ENCODE results near the gene FRAT2.
"Not testable (repeated sequence)": the region's sequence is repeated elsewhere in the genome, so short reads cannot be mapped to it uniquely, and the experiment has no call there.

Gene FRAT2

DNA sequence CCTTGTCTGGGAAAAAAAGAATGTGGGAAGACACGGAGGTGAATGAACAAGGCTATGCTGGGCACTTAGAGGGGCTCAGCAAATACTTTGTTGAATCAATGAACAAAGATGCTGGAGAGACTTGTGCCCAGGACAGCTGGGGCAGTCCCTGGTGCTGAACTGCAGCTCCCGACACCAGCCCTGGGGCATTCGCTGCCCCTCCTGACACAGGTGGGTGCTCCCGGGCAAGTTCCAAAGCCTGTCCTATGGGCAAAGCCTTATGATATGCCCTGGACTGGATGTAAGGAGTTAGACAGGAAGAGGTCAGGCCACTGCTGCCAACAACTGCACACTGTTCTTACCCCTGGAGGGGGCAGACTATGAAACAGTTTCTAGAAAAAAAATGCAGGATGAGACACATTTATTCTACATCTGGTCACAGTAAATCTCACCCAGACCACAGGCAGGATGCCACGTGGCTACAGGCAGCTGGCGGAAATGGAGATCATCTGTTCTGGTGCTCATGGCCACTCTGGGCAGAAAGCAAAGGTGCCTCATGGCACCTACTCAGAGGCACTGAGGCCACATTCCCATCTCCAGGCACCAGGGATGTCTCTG is 21.9 kb upstream of the FRAT2 start:
- no peak for DNase-seq

DNA sequence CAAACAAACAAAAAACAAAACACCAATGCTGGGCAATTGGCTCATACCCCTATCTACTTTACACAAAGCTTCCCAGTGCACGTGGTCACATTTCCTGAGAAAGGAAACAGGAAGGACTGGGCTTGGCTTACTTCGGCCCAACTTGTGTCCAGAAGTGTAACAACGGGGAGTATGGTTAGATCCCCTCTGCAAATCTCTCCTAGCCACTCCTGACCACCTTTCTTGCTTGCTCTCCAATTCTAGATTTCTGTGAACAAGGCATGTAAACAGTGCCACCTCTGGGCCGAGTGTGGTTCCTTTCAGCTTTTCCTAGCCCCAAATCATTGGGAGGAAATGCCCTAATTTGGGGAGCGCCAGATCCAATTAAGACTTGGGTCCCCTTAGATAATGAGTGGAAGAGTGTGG is 21.0 kb upstream of the FRAT2 start:
- DNase-seq: peak; percentile 71

DNA sequence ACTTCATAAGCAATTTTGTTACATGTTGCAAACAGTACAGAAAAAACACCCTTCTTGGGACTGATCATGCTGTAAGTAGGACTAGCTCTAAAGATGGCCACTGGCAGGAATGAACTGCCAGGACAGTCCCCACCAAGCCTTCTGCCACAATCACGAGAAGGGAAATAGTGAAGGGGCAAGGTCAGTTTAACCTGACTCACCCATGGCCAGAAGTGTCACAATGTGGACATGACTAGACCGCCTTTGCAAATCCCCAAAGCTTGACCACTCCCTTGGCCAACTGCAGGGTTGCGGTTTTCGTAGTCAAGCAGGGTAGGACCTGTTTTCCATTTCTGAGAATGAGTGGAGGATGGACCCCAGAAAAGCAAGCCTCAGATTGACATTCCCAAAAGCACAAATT is 19.4 kb upstream of the FRAT2 start:
- DNase-seq: peak; percentile 98

DNA sequence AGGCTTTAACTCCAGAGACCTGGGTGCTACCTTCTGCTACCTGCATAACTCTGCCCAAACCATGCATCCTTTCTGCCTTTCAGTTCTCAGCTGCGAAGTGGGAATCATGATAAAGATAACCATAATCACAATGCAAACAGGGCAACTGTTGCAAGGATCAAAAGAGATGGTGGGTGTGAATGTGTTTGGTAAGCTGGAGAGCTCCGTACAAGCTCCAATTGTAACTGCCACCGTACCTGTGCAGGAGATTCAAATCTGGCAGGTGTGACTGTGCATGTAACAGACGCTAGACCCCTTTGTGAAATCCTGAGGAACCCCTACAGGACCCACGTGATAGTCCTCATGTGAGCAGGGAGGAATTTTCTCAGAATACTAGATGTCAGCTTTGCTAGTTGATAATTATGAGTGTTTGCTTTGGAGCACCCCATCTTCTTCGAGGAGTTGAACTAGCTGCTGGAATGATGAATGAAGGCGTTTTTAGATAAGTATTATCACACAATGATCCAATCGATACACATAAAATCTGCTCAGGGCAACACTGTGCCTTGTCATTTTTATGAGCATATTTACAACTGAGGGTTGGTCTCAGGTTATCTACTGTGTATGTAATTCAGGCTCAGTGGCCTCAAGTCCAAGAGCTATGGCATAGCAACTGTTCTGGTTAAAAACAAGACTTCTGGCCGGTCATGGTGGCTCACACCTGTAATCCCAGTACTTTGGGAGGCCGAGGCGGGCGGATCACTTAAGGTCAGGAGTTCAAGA is 15.4 kb upstream of the FRAT2 start:
- no peak for DNase-seq

DNA sequence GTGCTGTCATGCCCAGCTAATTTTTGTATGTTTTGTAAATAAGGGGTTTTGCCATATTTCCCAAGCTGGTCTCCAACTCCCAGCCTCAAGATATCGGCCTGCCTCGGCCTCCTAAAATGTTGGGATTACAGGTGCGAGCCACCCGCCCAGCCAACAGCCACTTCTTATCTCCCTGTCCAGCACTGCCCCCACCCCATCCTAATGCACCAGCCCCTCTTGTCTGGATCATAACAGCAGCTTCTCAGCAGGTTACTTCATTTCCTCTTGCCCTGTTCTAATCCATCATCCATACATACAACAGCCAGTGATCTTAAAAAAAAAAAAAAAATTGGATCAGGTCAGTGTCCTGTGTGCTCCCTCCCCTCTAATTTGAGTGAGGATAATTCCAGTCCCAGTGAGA is 12.8 kb upstream of the FRAT2 start:
- DNase-seq: no peak

DNA sequence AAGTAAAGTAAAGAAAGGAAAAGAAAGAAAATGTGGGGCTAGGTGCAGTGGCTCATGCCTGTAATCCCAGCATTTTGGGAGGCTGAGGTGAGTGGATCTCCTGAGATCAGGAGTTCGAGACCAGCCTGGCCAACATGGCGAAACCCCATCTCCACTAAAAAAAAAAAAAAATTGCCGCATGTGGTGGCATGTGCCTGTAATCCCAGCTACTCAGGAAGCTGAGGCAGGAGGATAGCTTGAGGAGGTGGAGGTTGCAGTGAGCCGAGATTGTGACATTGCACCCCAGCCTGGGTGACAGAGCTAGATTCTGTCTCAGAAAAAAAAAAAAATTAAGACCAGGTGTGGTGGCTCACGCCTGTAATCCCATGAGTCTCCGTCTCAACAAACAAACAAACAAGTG is 9.1 kb upstream of the FRAT2 start:
- not testable (repeated sequence) for DNase-seq

DNA sequence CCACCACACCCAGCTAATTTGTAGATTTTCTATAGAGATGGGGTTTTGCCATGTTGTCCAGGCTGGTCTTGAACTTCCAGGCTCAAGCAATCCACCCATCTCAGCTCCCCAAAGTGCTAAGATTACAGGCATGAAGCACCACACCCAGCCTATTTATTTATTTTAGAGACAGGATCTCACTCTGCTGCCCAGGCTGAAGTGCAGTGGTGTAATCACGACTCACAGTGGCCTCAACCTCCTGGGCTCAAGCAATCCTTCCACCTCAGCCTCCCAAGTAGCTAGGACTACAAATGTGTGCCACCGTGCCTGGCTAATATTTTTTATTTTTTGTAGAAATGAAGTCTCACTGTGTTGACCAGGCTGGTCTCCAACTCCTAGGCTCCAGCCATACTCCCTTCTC is 6.9 kb upstream of the FRAT2 start:
- DNase-seq: no peak

DNA sequence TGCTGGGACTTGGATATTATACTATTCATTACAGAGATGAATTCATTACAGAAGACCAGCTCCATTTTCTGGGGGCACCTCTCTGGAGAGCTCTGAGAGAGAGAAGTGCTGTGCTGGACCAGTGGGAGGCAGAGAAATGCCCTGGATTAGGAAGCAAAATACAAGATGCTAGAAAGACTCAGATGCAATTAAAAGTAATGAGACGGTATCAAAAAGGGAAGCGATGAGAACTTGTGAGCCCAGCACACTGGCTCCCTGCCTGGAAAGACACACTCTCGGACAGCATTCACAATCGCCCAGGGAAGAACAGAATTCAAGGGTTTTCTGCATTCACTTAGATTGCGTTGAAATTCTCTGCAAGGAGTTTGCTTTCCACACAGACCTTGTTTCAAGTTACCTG is 3.5 kb upstream of the FRAT2 start:
- DNase-seq: no peak

DNA sequence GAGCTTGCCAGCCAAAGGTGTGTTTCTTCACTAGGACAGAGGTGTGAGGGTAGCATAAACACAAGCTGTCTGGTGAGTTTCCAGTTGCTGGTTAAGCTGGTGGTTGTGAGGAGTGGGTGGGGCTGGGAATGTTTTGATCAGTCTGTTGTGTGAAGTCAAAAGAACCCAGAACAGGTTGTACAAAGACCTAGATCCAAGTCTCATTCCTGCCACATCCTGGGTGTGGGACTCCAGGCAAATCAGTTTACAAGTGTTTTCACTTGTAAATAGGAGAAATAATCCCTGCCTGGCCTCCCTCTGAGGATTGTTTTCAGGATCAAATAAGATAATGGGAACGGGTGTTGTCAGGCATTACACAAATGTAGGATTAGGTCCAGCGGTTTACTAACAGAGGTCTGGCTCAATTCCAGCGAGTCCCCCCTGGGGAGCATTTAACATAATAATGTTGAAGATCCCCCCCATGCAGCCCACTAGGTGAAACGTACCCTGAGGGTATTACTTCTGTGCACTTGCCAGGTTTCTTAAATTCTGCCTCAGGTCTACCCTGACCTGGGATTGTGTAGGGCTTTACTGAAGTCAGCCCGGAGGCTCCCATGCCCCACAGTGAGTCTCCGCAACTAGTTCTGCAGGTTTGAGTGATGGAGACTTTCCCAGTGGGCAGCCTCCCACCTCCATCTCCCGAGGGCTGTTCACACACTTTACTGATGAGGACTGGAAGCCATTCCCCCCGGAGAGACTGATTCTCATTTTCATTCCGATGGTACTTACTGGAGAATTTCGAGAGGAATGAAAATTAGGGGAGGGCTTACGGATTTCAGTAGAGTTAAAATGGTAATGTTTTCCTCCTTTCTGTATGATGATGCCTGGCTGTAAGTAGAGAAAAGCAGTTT is 2.7 kb upstream of the FRAT2 start:
- DNase-seq: no peak

DNA sequence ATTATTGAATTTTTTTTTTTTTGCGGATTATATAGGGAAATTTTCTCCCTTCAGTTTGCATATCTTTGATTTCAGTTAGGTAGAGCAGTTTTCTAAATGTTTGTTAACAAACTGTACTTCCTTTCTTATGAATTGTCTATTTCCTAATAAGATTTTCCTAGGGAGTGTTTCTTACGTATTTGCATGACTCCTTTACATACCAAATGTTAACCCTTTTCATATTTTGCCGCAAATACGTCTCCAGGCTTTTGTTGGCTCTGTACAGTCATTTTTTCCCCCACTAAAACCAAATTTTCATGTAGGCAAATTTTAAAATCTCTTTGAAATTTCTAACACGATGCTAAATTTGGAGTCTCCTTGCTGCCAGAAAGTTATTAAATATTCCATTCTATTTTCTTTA is 1.9 kb upstream of the FRAT2 start:
- peak; percentile 36 for DNase-seq

DNA sequence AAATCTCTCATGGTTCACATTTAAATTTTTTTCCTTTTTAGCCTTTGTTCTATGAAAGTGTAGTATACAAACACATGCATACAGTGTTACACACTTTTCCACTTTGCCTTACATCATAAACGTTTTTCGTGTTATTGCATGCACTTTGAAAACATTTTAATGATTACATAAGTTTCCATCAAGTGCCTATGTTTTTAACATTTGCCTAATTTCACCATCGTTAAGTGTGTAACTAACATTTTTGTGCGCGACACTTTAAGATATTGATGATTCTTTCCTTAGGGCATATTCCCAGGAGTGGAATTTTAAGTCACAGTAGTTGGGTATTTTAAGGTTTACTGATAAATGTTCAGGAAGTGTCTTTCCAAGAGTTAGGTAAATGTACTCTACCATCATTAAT is 1.5 kb upstream of the FRAT2 start:
- DNase-seq: peak; percentile 36

DNA sequence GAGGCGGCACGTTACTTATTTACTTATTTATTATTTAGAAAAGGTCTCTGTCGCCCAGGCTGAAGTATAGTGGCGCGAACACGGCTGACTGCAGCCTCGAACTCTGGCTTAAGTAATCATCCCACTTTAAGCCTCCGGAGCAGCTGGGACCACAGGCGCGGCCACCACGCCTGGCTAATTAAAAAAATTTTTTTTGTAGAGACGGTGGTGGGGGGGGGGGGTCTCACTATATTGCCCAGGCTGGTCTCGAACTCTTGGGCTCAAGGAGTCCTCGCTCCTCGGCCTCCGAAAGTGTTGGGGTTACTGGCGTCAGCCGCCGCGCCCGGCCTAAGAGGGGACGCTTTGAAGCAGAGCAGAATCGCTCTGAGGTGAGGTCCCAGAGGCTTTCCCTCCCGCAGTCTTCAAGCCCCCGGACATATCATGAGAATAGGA is 675 bp upstream of the FRAT2 start:
- DNase-seq: no peak

DNA sequence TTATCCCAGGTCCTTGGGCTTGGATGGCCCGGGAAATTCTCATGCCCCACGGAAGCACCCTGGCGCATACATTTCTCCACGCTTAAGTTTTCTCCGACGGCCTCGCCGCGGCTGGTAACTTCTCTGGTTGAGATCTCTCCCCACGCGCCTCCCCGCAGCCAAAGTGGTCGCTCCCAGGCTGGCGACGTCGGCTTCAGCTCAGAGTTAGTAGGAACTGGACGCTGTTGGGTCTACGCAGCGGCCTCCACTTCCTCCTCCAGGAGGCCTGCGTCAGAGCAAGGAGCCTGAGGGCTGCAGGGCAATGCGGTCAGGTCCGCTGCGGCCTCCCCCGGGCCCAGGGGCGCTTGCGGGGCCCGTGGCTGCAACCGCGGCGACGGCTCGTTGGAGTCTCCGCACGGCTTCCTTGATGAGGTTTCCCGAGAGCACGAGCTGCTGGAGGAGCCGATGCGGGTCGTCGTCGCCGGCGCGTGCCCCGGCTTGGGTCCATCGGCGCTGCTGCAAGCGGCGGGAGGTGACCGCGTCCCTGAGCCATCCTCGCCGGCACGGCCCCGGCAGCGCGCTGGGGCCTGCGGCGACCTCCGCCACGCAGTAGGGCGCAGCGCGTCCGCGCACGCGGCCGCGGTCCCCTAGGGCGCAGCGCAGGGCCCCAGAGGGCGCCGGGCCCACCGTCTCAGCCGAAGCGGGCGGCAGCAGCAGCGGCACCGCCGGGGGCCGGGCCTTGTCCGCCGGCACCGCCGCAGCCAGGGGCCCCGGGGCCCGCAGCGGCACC is 744 bp downstream of the FRAT2 start:
- peak; percentile 89 for DNase-seq

DNA sequence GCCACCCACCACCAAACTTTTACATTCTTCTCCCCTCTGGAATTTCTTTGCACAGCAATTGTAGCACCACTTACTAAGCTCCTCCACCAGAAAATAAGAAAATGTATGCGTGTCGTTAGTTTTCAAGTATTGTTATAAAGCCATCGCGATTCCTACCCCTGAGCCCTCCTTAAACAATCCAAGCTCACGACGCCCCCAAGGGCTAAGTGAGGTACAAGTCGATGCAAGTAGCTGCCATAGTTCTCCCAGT is 1.3 kb downstream of the FRAT2 start:
- peak; percentile 22 for DNase-seq

DNA sequence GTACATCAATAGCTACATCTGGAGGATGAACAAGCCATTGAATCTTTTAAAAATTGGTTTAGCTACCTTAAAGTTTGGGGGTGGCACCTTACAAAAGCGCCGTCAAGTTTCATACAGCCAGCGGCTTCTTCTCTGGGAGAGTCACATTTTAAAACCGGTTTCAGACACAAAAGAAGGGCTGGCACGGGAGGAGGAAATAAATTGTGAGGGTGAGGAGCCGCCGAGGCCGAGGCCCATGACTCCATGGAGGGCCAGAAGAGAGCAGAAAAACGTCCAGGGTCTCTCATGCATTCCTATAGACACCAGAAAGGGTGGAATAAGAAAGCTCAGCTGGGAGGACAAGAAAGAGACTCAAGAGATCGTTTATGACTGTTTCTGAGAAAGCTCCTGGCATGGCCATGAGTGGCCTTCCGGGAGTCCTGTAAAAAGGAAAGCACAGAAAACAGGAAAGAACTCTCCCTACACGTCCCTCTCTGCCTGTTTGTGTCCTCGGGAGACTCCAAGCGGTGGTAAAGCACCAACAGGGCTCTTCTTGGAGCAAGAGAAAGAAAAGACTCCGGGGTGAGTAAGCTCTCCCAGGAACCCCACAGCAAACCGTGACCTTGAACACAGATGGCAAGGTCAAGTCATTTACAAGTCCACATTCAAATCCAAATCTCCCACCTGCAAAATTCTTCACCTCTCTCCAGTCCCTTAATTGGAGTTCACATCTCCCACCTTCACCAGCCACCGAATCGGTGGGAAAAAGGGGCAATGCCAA is 1.8 kb downstream of the FRAT2 start:
- DNase-seq: peak; percentile 75

DNA sequence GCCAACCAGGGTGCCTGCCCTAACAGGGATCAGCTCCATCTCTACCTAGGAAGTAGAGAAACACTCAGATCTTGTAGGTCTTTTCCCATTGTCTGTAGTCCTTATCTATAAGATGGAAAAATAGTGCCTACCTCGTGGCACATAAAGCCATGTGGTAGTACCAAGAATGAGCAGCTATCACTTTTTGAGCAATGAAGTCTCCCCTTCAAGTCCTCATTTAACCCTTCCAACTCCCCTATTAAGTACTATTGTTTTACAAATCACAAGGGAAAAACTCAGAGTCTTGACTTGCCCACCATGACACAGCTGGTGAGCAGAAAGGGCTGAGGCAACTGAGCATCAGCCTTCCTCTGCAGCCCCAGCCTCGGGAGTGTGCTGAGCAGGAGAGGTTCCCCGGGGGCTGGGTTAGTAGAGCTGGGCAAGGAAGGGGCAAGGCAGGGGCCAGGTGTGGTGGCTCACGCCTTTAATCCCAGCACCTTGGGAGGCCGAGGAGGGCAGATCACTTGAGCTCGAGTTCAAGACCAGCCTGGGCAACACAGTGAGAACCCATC is 3.3 kb downstream of the FRAT2 start:
- no peak for DNase-seq

DNA sequence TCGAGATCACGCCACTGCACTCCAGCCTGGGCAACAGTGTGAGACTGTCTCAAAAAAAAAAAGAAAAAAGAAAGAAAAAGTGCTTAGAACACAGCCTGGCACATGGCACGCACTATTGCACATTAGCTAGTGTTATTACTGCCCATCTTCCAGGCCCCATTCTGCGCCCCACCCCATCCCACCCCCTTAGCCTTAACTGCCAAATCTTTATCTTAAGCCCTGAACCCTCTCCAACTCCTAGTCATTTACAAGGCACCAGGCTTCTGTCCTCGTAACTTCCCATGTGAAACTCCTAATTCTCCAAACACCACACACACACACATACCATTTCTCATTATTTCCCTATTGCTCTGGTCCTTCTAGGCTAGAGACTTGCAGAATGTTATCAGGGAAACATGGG is 4.8 kb downstream of the FRAT2 start:
- DNase-seq: peak; percentile 49

DNA sequence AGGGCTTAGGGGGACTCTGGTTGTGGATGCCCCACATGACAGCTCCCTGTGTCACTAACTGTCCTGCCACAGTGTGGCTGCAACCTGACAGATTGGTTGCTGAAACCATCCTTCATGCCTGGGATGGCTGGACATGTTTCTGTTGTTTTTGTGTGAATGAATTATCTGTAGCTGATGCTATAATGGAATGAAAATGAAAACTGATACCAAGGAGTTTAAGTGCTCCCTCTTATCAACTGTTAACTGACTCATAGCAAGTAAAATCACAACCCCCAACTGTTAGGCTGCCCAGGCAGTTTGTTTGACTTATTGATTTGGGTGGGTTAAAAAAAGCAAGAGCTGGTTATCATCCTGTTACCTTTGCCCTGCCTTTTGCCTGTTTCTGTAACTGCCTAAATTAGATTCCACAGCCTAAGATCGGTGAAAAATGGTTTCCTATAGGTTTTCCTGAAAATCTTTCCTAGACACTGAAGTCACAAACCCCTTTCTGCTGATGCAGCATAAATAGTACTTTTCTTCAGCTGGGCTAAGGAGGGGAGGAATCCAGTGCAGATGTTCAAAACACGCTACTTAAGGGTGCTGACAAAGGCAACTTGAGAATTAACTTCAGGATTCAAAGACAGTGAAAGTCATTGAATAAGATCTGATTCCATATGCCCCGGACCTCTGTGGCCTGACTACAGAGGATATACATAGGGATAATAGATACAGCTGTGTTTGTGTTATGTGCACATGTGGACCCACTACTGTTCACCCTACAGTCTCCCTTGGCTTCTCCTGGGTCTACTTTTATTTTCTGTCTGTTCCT is 5.7 kb downstream of the FRAT2 start:
- DNase-seq: no peak

DNA sequence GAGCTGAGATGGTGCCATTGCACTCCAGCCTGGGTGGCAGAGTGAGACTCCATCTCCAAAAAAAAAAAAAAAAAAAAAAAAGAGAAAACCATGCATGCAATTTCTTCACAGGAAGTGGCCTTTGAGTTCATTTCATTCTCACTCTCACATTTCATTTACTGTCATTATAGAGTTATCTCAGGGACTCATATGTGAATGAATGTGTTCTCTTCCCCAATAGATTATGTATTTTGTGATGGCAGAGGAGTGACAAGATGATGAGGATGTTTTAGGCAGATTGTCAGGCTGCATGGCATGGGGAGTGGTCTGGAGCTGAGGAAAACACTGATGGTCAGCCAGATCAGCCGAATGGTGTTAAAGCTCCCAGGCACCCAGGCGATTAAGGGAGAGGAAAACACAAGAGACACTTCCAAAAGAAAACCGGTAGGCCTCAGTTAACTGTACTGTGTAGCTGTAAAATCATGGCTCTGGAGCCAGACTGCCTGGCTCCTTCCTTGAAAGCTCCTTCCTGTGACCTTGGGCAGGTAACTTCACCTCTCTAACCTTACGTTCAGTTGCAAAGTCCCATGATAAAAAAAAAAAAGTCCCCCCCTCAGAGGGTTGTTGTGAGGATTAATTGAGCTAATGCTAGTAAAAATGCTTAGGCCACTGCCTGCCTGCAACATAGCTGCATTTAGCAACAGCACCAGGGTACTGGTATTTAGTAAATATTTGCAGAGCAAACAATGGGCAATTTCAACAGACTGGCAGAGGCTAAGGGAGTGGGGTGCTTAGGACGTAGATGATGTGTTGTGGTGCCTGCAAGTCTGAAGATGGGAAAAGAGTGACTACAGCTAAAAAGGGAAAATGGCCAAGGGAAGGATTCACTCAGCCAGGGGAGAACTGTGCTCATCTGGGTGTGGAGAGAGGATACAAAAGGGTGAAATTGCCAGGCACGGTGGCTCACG is 6.9 kb downstream of the FRAT2 start:
- no peak for DNase-seq

DNA sequence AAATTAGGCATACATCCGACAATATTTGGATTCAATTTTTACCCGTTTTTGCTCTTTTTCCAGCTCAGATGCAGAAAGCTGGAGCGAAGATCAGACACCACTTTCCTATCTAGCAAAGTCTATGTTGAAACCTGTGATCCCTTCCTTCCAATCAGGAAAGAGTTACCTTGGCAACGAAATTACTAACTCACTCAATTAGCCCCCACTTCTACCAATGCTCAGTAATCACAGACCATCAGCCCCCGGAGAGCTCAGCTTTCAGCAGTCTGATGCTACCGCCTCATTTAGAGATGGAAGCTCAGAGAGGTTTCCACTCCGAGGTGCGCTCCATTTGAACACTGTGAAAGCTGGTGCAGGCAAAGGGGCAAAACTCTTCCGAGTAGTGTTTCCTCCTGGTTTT is 8.8 kb downstream of the FRAT2 start:
- no peak for DNase-seq

Measured in inflammatory macrophage treated with lipopolysaccharide for 4 hours (primary cell).